Medulla oblongata (tissue), 1 donor: ENCODE measurements around the gene NAXD.
"Not testable (repeated sequence)": the region's sequence is repeated elsewhere in the genome, so short reads cannot be mapped to it uniquely, and the experiment has no call there.

ENCODE experiments used
- DNase-seq: peaks from one replicate; pipeline ENCODE4 v3.0.0-alpha.2; 2015; ENCODE audit errors: extremely low spot score

NAXD gene

DNA sequence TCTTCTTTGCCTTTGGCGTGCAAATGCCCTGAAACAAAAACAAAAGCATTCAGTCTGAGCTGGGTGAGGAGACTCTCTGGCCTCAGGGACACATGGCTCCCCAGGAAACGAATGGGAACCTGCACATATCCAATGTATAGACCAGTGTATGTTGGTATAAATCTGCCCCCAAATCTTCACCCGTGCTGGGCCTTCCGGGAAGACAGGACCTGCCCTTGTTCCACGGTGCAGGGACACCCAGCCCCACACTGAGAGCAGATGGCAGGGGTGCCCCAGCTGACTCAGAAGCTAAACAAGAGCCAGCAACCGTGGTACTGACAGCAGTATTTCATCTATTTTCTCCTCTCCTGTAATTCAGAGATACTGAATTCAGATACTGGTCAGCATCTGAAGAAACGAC, 48.1 kb downstream of the NAXD start:
- no peak for DNase-seq

DNA sequence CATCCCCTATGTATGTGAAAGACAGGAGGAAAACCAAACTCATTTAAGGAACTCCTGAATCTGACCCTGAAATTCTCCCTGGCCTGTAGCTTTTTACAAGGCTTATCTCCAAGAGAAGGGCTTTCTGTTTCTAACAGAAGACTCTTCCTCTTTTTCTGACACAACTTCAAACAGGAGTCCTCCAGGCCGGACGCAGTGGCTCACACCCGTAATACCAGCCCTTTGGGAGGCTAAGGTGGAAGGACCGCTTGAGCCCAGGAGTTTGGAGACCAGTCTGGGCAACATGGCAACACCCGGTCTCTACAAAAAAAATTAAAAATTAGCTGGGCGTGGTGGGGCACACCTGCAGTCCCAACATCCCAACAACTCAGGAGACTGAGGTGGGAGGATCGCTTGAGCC, 48.7 kb downstream of the NAXD start:
- no peak for DNase-seq

DNA sequence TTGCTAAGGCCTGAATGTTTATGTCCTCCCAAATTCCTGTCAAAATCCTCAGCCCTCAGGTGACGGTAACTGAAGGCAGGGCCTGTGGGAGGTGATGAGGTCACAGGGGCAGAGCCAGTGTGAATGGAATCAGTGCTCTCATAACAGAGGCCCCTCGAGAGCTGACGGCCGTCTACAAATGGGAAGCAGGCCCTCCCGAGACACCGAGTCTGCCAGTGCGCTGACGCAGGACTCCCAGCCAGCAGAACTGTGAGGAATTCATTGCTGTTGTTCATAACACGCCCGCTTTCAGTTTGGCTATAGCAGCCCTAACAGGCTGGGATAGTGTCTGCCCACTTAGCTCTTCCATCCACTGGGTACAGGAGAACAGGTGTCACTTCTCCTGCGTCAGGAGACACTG, 49.3 kb downstream of the NAXD start:
- DNase-seq, result no peak

GRCh38 chr13:110665491-110666254, 50.3 kb downstream of the NAXD start:
- DNase-seq, result no peak

- DNase-seq, result no peak
Observed at GRCh38 chr13:110666255-110666533, 50.8 kb downstream of the NAXD start.

- no peak for DNase-seq
Observed at GRCh38 chr13:110669036-110669435, 53.7 kb downstream of the NAXD start.

GRCh38 chr13:110669814-110670213, 54.5 kb downstream of the NAXD start:
- not testable (repeated sequence) for DNase-seq

DNA sequence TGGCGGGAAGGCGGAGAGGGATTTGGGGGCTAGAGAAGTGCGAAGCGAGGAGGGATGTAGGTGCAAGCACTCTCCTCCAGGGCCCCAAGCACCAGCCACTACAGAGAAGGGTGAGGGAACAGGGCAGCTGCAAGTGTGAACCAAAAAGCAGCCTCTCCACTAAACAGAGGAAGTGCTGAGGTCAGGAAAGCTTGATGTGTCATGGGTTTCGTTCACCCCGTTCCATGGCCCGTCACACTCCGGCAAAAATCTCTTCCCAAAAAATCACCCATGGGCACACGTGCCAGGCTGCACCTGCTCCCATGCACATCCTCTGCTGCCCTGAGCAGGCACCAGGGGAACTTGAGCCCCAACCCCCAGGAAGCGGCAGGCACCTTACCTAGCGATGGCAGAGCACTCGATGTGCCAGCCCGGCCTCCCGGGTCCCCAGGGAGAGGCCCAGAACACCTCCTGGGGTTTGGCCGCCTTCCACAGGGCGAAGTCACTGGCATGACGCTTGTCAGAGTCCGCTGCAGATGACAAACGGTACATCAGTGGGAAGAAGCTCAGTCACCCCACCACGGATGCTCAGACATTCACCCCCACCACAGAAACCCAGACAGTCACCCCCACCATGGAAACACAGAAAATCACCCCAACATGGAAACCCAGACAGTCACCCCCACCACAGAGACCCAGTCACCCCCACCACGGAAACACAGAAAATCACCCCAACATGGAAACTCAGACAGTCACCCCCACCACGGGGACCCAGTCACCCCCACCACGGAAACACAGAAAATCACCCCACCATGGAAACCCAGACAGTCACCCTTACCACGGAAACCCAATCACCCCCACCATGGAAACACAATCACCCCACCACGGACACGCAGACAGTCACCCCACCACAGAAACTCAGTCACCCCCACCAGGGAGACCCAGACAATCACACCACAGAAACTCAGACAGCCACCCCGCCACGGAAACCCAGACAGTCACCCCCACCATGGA, 61.5 kb downstream of the NAXD start:
- peak; percentile 42 for DNase-seq

DNA sequence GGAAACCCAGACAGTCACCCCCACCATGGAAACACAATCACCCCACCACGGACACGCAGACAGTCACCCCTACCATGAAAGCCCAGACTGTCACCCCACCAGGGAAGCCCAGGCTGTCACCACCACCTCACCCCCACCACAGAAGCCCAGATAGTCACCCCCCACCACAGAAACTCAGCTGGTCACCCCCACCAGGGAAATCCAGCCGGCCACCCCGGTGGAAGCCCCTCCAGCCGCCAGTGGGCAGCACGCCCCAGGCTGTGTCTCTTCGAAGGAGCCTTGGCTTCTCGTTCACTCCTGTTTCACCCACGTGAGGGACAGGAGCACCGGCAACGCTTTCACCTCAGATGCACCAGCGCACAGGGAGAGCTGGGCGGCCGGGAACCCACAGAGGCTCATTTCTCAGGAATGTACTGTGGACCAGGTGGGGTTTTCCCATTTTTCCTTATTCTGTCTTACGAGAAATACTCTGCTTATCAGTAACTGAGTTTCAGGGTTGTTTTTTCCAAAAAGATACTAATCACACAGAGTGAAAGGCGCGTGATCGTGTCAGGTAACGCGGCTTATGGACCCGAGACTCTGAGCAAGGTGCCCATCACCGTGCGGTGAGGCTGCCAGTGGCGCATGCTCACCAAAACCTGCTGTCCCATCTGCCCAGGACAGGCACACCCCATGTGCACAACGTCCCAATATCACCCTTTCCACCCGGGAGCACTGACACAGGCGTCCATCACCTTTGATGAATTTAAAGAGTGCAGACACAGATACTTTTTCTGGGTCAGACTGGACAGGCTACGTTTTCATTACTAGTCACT, 62.6 kb downstream of the NAXD start:
- DNase-seq, result no peak

- no peak for DNase-seq
Observed at GRCh38 chr13:110680852-110681251, 65.5 kb downstream of the NAXD start.

DNA sequence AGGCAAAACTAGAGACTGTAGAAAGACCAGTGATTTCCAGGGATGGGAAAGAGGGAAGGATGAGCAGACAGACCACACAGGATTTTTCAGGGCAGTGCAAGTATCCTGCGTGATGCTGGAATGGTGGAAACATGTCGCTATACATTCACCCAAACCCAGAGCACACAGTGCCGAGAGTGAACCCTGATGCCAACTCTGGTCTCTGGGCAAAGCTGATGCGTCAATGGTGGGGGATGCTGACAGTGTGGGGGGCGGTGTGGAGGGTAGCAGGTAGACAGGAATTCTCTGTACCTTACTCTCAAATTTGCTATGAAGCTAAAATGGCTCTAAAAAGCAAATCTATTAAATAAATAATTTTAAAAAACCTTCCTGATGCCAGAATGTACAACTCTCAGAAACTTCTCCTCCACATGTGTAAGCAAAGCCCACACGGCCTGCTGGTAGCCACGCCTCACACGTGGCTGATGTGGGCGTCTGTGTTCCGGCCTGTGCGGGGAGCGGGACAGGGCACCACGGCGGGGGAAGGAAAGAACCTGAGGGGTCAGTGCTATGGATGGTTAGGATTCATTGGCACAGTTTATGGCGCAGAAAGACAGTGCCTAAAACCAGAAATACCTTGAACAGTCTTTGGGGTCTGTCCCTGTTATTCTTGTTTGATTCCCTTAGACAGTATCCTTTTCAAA, 66.7 kb downstream of the NAXD start:
- no peak for DNase-seq

DNA sequence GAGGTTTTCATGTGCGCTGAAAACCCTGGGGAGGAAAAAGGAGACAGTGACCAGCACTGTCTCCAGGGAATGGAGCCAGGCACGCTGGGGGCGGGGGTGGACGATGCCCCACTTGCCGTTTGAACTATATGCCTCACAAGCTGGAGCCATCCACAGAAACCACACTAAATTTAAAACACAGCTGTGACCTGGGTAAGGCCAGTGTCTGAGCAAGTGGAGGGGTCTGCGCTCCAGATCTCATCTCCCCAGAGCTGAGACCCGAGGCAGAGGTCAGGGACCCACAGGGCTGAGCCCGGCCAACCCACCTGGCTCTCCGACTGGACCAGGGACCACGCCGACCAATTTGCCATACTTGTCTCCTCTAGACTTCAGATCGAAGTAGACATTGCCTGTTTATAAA, 67.4 kb downstream of the NAXD start:
- DNase-seq, result no peak

- no peak for DNase-seq
Observed at GRCh38 chr13:110683203-110683883, 68.0 kb downstream of the NAXD start.

DNA sequence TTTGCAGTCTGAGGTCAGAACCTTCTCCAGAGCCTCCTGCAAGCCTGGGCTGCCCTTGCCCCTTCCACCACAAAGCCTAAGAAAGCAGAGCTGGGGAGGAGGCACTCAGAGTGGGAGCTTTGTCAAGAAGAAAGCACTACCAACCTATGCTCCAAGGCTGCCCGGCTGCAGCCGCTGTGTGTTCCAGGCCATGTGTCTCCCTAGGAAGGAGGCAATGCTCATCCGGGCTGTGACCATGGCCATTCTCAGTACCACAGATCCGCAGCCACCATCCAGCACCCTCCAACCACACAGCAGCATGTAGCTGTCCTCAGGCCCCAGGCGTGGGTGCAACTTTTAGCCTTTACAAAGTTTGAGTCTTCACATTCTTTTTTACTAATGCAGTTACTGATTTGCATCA, 68.6 kb downstream of the NAXD start:
- no peak for DNase-seq

GRCh38 chr13:110684388-110685056, 69.2 kb downstream of the NAXD start:
- DNase-seq, result no peak

DNA sequence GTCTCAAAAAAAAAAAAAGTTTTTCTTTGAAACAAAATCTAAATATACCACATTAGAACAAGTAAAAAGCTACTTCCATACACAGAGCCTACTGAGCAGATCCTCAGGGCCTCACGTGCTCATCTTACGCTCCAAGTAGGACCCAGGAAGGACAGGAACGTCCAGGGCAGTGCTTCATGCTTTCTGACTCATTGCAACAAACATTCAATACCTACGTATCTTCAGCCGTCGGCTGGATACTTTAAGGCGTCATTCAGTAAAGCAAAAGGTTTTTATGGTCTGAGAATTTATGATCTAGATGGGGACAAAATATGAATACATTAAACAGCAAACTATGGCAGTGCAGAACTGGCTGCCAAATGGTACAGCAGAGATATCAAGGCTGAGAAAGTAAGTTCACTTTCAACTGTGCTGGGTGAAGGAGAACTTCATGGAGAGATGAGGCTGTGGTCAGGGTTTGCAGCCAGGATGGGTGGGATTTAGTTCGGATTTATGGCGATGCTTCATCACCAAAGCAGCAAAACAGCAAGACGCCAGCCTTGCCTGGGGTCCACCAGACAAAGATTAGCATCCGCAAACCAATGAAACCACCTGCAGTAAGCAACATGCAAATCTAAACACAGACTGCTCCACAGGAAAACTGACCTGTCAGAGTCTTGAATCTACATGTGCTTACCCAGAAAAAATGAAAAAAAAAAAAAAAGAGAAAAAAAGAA, 70.1 kb downstream of the NAXD start:
- no peak for DNase-seq

GRCh38 chr13:110687736-110688135, 72.4 kb downstream of the NAXD start:
- no peak for DNase-seq

- DNase-seq, result no peak
Observed at GRCh38 chr13:110689041-110689440, 73.7 kb downstream of the NAXD start.
